ENCODE data around the gene TLE6.
"Not testable (repeated sequence)": the region's sequence is repeated elsewhere in the genome, so short reads cannot be mapped to it uniquely, and the experiment has no call there.

Gene TLE6

GRCh38 chr19:3029065-3029923 lies 51.9 kb downstream of the TLE6 start, which contains the start of gene TLE2:
TLE2 (minus strand) TSS chr19:3029280; CDS start chr19:3028904, 376 bp downstream.
- peak in 1 of 5 donors; percentile 40 for DNase-seq

GRCh38 chr19:3031607-3031867 lies 54.2 kb downstream of the TLE6 start:
- DNase-seq: no peak

DNA sequence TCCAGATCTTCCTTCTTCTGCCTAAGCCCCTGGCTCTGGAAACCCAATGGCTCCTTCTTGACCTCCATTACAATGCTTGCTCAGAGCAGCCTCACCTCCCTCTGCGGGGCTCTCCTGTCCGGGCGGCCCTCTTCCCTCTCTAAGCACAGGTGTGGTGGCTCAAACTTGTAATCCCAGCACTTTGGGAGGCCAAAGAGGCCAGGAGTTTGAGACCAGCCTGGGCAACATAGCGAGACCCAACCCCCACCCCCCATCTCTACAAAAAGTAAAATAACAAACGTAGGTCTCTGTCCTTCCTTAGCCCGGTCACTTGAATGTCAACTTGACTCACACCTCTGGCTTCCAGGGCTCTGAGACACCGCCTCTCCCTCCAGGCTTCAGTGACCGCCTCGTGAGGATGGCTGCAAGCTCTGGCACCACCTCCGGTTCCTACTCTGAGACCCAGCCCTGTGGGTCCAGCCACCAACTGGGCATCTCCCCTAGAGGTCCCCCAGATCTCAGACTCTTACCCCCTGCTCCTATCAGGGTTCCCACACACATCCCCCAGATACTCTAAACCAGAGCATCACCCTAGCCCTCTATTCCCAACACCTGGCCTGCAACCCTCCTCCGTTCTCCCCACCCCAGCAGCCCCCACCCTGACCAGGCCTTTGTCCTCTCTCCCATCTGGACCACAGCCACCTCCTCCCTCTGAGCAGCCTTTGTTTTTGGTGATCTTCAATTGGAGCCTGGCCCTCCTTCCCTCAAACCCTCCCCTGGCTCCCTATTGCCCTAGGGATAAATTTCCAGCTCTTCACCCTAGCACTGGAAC lies 56.4 kb downstream of the TLE6 start:
- DNase-seq: no peak

- no peak for DNase-seq
Measured at GRCh38 chr19:3034406-3034655, 57.0 kb downstream of the TLE6 start.

GRCh38 chr19:3034656-3035541 lies 57.5 kb downstream of the TLE6 start:
- peak in 3 of 5 donors; percentile 24 to 60 (median 33) for DNase-seq

GRCh38 chr19:3035542-3036118 lies 58.3 kb downstream of the TLE6 start:
- DNase-seq: peak; percentile 82 to 98 (median 92)

DNA sequence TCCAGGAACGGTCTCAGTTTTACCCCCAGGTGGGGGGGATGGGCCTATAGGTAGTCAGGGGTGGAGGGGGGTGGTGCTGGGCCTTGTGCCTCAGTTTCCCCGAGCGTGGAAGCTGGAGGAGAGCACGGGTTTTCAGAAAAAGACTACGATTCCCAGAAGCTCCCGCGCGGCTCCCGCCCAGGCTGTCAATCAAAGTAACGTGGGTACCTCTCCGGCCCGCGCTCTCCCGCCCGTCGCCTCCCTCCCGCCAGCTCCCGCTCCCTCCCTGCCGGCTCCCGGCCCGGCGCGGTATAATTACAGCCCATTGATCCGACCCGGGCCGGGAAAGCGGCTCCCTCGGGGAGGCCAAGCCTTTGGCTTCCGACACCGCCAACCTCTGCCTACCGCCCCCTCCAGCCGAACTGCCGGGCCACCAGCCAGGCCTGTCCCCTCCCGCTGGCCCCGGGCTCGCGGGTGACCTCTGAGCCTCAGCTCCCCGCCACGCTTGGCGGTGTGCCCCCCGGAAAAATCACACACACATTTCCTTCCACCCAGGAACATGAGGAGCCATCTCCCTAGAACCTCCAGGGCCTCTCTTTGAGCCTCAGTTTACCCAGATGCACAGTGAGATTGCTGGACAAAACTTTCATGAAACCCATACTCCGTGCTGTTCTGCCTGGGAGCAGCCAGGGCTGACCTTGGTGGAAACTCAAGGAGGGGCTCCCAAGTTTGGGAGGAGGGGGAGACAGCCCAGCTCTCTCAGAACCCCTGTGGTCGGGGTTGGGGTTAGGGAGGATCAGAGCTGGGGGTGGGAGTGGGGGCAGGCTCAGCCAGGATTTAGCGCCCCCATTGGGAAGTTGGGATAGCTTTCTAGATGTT lies 59.0 kb downstream of the TLE6 start:
- peak; percentile 65 to 84 (median 76) for DNase-seq

DNA sequence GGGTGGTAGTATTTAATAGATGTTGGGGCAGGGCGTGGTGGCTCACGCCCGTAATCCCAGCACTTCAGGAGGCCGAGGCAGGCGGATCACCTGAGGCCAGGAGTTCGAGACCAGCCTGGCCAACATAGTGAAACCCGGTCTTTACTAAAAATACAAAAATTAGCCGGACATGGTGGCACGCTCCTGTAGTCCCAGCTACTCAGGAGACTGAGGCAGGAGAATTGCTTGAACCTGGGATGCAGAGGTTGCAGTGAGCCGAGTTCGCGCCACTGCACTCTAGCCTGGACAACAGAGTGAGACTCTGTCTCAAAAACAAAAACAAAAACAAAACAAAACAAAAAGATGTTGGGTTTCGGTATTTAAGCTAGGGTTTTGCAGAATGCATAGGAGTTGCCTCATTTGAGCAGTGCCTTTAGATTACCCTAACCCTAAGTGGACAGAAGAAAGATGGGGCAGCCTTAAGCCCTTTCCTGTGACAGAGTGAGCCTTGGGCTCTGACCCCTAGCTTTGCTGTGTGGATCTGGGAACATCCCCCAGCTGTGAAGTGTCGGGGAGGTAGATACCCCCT lies 59.7 kb downstream of the TLE6 start:
- not testable (repeated sequence) for DNase-seq

GRCh38 chr19:3038214-3038613 lies 60.9 kb downstream of the TLE6 start:
- DNase-seq: no peak

- no peak for DNase-seq
Measured at GRCh38 chr19:3039125-3039524, 61.8 kb downstream of the TLE6 start.

DNA sequence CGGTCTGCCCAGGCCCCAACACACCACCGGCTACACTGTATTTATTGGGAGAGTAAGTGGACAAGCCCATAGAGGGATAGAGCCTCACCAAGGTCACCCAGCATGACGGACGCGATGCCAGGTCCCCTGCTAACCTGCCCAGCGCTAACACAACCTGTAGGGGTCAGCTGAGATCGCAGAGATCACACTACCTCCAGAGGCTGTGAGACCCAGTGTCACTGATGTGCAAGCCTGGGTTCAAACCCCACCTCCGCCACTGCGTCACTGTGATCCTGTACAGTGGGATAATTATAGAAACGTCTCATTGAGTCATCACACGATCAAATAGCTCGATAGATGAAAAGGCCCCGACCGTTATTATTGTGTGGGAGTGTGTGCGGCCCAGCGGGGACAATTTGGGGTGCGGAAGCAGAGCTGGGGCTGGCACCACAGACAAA lies 62.3 kb downstream of the TLE6 start:
- DNase-seq: no peak

DNA sequence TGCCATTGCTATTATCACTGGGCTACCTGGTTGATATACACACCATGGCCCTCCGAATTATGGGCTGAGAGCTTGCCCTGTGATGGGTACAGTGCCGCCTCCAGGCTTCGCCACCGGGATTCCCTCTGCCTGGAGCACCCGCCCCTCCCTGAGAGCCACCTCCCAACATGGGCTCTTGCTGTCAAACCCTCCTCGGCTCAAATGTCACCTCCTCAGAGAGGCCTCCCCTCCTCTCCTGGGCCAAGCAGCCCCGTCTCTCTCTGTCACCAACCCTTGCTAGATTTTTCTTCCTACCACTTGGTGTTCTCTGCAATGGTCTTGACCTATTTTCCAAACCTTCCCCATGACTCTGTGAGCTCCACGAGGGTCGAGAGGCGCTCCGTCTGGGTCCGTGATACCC lies 64.0 kb downstream of the TLE6 start:
- DNase-seq: no peak

DNA sequence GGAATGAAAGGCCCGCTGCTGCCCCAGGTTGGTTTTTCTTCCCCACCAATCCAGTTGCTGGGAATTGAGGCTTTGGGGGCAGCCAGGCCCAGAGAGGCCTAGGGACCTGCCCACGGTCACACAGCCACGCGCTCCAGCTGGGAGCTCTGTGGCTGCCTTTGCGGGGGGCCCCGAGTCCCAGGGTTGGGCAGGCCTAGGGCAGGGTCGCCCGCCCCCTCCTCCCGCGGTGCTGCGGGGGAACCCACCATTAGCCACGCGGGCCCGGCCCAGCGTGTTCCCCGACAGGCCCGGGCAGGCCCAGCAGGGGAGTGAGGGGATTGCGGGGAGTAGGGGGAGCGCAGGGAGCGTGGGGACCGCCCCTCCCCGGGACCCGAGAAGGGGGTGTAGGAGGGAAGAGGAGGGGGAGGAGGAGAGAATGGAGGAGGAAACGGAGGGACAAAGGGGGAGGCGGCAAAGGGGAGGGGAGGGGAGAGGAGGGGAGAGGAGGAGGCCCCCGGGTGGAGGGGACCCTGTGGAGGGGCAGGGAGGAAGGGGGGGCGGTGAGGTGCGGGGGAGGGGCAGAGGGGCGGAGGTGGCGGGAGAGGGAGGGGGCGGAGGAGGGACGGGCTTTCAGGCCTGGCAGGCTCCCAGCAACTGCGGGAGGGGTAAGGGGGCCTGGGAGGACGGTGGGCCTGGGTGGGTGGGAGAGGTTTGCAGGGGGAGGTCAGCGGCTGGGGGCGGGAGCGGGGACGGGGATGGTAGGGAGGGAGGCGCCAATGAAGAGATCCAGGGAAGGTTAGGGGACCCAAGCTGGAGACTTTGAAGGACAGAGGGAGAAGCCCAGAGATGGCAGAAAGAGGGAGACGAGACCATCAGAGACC lies 64.6 kb downstream of the TLE6 start:
- no peak for DNase-seq

- DNase-seq: no peak
Measured at GRCh38 chr19:3042621-3043267, 65.4 kb downstream of the TLE6 start.

Data from T-helper 1 cell (primary cell).